Measurements from ENCODE around the gene GPD1L. TPM values are rescaled to one million over a fixed set of nuclear protein-coding genes. Genes with fewer than 3 reads are reported as not detected.
A peak's percentile ranks its signal among the peaks of the same experiment; 100 is the strongest.

The GPD1L gene
- total RNA-seq, 1 donor from 2014 or later: 13.0 TPM

GRCh38 chr3:32165442-32165841, 59.0 kb downstream of the GPD1L start:
- Mint-ChIP-seq H3K4me1 (ENCODE audit: low read depth) (no peaks in the 10 kb centered on the region), H3K36me3 (ENCODE audit: low read depth) (peaks cover 6% of the 10 kb centered on the region), H3K9me3 (ENCODE audit: low read depth) (no peaks in the 10 kb centered on the region), H3K4me3 (ENCODE audit: unreplicated experiment) (no peak overlapping the region), H3K27me3 (ENCODE audit: low read depth) (no peaks in the 10 kb centered on the region), H3K27ac (ENCODE audit: unreplicated experiment) (no peak overlapping the region)
- TF ChIP-seq, protein P1, sequence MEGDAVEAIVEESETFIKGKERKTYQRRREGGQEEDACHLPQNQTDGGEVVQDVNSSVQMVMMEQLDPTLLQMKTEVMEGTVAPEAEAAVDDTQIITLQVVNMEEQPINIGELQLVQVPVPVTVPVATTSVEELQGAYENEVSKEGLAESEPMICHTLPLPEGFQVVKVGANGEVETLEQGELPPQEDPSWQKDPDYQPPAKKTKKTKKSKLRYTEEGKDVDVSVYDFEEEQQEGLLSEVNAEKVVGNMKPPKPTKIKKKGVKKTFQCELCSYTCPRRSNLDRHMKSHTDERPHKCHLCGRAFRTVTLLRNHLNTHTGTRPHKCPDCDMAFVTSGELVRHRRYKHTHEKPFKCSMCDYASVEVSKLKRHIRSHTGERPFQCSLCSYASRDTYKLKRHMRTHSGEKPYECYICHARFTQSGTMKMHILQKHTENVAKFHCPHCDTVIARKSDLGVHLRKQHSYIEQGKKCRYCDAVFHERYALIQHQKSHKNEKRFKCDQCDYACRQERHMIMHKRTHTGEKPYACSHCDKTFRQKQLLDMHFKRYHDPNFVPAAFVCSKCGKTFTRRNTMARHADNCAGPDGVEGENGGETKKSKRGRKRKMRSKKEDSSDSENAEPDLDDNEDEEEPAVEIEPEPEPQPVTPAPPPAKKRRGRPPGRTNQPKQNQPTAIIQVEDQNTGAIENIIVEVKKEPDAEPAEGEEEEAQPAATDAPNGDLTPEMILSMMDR (IDR thresholded peaks at IDR 0.05): no peak
- no peak for DNase-seq (ENCODE audit: low spot score)

- DNase-seq (ENCODE audit: low spot score): no peak
- Mint-ChIP-seq H3K27me3 (ENCODE audit: low read depth) (no peaks in the 10 kb centered on the region), H3K27ac (ENCODE audit: unreplicated experiment) (no peak overlapping the region), H3K4me3 (ENCODE audit: unreplicated experiment) (no peak overlapping the region), H3K9me3 (ENCODE audit: low read depth) (peaks cover 4% of the 10 kb centered on the region), H3K36me3 (ENCODE audit: low read depth) (peaks cover 11% of the 10 kb centered on the region), H3K4me1 (ENCODE audit: low read depth) (no peaks in the 10 kb centered on the region)
- TF ChIP-seq, protein P1 (IDR thresholded peaks at IDR 0.05): no peak
Observed at GRCh38 chr3:32166654-32167053, 60.2 kb downstream of the GPD1L start.

GRCh38 chr3:32172420-32172819, 66.0 kb downstream of the GPD1L start:
- TF ChIP-seq, protein P1 (IDR thresholded peaks at IDR 0.05): no peak
- H3K9me3 Mint-ChIP-seq (ENCODE audit: low read depth): peaks cover 12% of the 10 kb centered on the region
- no peaks in the 10 kb centered on the region for H3K27me3 Mint-ChIP-seq (ENCODE audit: low read depth)
- no peak for DNase-seq (ENCODE audit: low spot score)
- no peak overlapping the region for H3K4me3 Mint-ChIP-seq (ENCODE audit: unreplicated experiment)
- peaks cover 11% of the 10 kb centered on the region for H3K36me3 Mint-ChIP-seq (ENCODE audit: low read depth)
- H3K4me1 Mint-ChIP-seq (ENCODE audit: low read depth): peaks cover 2% of the 10 kb centered on the region
- H3K27ac Mint-ChIP-seq (ENCODE audit: unreplicated experiment): no peak overlapping the region

GRCh38 chr3:32175607-32176197, 69.3 kb downstream of the GPD1L start:
- TF ChIP-seq, protein P1 (IDR thresholded peaks at IDR 0.05): peak; percentile 85
- H3K4me1 Mint-ChIP-seq (ENCODE audit: low read depth): peaks cover 3% of the 10 kb centered on the region
- no peak overlapping the region for H3K27ac Mint-ChIP-seq (ENCODE audit: unreplicated experiment)
- peaks cover 12% of the 10 kb centered on the region for H3K9me3 Mint-ChIP-seq (ENCODE audit: low read depth)
- no peaks in the 10 kb centered on the region for H3K27me3 Mint-ChIP-seq (ENCODE audit: low read depth)
- no peak for DNase-seq (ENCODE audit: low spot score)
- no peak overlapping the region for H3K4me3 Mint-ChIP-seq (ENCODE audit: unreplicated experiment)
- H3K36me3 Mint-ChIP-seq (ENCODE audit: low read depth): peaks cover 11% of the 10 kb centered on the region

DNA sequence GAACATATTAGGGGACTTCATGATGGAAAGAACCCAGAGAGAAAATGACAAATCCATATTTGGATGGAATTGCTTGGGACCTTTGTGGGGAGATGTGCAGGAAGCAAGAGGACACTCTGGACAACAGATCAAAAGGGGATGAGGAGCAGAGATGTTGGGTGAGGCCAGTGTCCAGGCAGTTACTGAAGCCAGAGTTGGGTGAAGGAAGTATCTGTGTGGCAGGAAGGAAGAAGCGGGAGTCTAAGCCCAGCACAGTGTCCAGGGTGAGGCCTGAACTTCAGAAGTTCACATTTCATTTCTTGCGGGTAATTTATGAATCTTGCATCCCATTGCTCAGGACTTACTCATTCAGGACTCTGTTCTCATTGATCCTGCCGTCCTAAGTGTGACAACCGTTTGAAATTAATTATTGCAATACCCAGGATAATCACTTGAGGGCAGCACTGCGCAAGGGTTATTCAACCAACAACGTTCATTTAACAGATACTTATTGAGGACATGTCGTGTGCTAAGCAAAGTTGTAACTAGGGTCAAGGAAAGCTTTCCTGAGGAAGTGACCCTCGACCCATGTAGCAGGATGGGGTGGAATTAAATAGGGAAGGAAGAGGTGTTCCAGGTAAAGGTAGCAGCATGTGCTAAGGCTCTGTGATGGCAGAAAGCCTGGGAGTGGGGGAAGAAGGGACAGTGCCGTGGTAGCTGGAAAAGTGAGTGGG, 70.7 kb downstream of the GPD1L start:
- H3K4me1 Mint-ChIP-seq (ENCODE audit: low read depth): peaks cover 3% of the 10 kb centered on the region
- H3K4me3 Mint-ChIP-seq (ENCODE audit: unreplicated experiment): no peak overlapping the region
- no peaks in the 10 kb centered on the region for H3K27me3 Mint-ChIP-seq (ENCODE audit: low read depth)
- no peak overlapping the region for H3K27ac Mint-ChIP-seq (ENCODE audit: unreplicated experiment)
- no peak for DNase-seq (ENCODE audit: low spot score)
- peaks cover 2% of the 10 kb centered on the region for H3K36me3 Mint-ChIP-seq (ENCODE audit: low read depth)
- TF ChIP-seq, protein P1 (IDR thresholded peaks at IDR 0.05): peak; percentile 79
- peaks cover 3% of the 10 kb centered on the region for H3K9me3 Mint-ChIP-seq (ENCODE audit: low read depth)

All from chondrocyte (in vitro differentiated cells).